Measurements from ENCODE around the gene TBK1. TPM values are rescaled to one million over a fixed set of nuclear protein-coding genes. Genes with fewer than 3 reads are reported as not detected.

The TBK1 gene
- total and polyA plus RNA-seq, 2 of the 4 experiments (the other 2 are of a cell fraction): 9.9 to 11.6 TPM

DNA sequence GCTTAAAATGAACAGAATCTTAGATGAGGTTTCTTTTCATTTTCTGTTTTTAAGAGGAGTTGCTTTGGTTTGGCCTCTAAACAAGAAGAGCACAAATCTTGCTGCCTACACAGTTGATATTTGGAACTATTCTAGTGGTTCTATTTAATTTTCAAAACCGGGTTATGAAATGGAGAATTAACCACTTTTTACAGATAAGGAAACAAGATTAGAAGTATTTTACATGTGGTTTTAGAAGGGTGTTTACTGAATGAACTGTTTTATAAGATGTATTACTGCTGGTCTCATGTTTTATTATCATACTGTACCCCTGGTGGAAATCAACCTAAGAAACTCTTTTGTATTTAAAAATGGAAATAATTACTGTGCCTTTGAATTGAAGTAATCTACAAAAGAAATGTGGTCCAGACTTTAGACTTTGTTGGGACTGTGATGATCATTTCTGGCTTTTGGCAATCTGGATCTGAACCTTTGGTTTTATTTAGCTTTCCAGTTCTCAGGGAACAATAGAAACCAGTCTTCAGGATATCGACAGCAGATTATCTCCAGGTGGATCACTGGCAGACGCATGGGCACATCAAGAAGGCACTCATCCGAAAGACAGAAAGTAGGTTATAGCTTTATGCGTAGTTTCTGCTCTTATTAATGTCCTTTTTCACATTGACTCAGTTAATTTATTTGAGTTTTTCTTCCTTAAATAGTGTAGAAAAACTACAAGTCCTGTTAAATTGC lies 43.2 kb downstream of the TBK1 start:
- no peaks in the 10 kb centered on the region for H4K20me1 ChIP-seq (ENCODE audit: insufficient read depth, low read length)
- H2BK5ac ChIP-seq (ENCODE audit: low read depth, low read length, poor library complexity, severe bottlenecking): no peak overlapping the region
- no peak overlapping the region for H3K4me2 ChIP-seq (ENCODE audit: low read depth, low read length)
- H2AK5ac ChIP-seq (ENCODE audit: low read depth, low read length): no peak overlapping the region
- no peak overlapping the region for H3K27ac ChIP-seq (ENCODE audit: insufficient read depth, low read length)
- H4K8ac ChIP-seq (ENCODE audit: low read depth in 2 of 2, low read length in 2 of 2): no peak overlapping the region
- no peak overlapping the region for H4K91ac ChIP-seq (ENCODE audit: insufficient read depth, low read depth, low read length)
- H3K56ac ChIP-seq (ENCODE audit: extremely low read depth, insufficient read depth, low read length): no peak overlapping the region
- H2AFZ ChIP-seq (replicated peaks; ENCODE audit: low read length, poor library complexity): no peak overlapping the region
- H3K4me3 ChIP-seq (ENCODE audit: insufficient read depth, low read depth, low read length): no peak overlapping the region
- H3K23ac ChIP-seq (ENCODE audit: low read depth, low read length): no peak overlapping the region
- ChIA-PET POLR2A (ENCODE audit: unreplicated experiment) (no interaction called here), CTCF (no interaction called here)
- no peak overlapping the region for H3K18ac ChIP-seq (ENCODE audit: low read depth, low read length)
- WGBS, 2 experiments (ENCODE audit: extremely low coverage in 2 of 2, insufficient read length in 1 of 2): 90% methylated on average over 3 of the region's 5 CpGs; no CpG with 5 or more reads in 1 of the 2 experiments
- in situ Hi-C loops (cut with MboI; ENCODE audit: low sequenced_read_pairs): no loop called here
- no peaks in the 10 kb centered on the region; a peak in 1 of 4 replicates for H3K79me1 ChIP-seq (ENCODE audit: low read depth in 1 of 2, low read length in 2 of 2)
- no peaks in the 10 kb centered on the region for H3K4me1 ChIP-seq (ENCODE audit: control insufficient read depth, insufficient read depth, low read length)
- H3K9me3 ChIP-seq (ENCODE audit: control insufficient read depth, insufficient read depth, low read length): no peaks in the 10 kb centered on the region
- TF ChIP-seq CTCF (conservative IDR thresholded peaks at IDR 0.05; ENCODE audit: low read depth, low read length): no peak
- TF ChIP-seq, protein P1, sequence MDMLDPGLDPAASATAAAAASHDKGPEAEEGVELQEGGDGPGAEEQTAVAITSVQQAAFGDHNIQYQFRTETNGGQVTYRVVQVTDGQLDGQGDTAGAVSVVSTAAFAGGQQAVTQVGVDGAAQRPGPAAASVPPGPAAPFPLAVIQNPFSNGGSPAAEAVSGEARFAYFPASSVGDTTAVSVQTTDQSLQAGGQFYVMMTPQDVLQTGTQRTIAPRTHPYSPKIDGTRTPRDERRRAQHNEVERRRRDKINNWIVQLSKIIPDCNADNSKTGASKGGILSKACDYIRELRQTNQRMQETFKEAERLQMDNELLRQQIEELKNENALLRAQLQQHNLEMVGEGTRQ (IDR thresholded peaks at IDR 0.05; ENCODE audit: low read depth, low read length): no peak
- TF ChIP-seq MXI1 (IDR thresholded peaks at IDR 0.05; ENCODE audit: borderline replicate concordance, low read depth, low read length): no peak
- no peak overlapping the region for H3K4ac ChIP-seq (ENCODE audit: low read depth, low read length)
- H3K14ac ChIP-seq (replicated peaks; ENCODE audit: low read depth, low read length): no peak overlapping the region
- H2BK15ac ChIP-seq (ENCODE audit: low read depth, low read length): no peak overlapping the region
- no peak overlapping the region for H3K9ac ChIP-seq (ENCODE audit: low read depth, low read length)
- intact Hi-C loops (cut with micrococcal nuclease): loop anchor here (5.0 kb wide), 1 partner anchor 63 kb away; no protein-coding TSS in a partner anchor
- BruUV-seq (replicated peaks): no TSS peak
- no peaks in the 10 kb centered on the region for H3K27me3 ChIP-seq (ENCODE audit: control insufficient read depth, insufficient read depth, low read length)
- peaks cover 37% of the 10 kb centered on the region for H3K36me3 ChIP-seq (ENCODE audit: control insufficient read depth, insufficient read depth, low read length)
- H2BK120ac ChIP-seq (ENCODE audit: low read depth, low read length): no peak overlapping the region
- H2BK20ac ChIP-seq (ENCODE audit: low read depth, low read length): no peak overlapping the region
- dilution Hi-C loops (cut with HindIII; ENCODE audit: low sequenced_read_pairs, unreplicated experiment): no loop called here
- no peak for DNase-seq
- ATAC-seq (ENCODE audit: low read depth): no peak
- H2AK9ac ChIP-seq (replicated peaks; ENCODE audit: low read depth, low read length, poor library complexity): no peak overlapping the region
- H3K9me1 ChIP-seq (ENCODE audit: insufficient read depth, low read length): no peaks in the 10 kb centered on the region
- H4K5ac ChIP-seq (ENCODE audit: low read depth, low read length): no peak overlapping the region

All from IMR-90 (cell line).